GM12872 (cell line): ENCODE results near the gene FUBP1.

ENCODE experiments used
- TF ChIP-seq, protein P1 (sequence below): IDR thresholded peaks from 3 replicates; pipeline ENCODE4 v1.5.1; 2011; ENCODE audit warnings: low read depth, mild to moderate bottlenecking, low read length, moderate library complexity; ENCODE audit not compliant: insufficient read depth

The FUBP1 gene

GRCh38 chr1:77994117-77994705, 15.3 kb upstream of the FUBP1 start:
- TF ChIP-seq, protein P1, sequence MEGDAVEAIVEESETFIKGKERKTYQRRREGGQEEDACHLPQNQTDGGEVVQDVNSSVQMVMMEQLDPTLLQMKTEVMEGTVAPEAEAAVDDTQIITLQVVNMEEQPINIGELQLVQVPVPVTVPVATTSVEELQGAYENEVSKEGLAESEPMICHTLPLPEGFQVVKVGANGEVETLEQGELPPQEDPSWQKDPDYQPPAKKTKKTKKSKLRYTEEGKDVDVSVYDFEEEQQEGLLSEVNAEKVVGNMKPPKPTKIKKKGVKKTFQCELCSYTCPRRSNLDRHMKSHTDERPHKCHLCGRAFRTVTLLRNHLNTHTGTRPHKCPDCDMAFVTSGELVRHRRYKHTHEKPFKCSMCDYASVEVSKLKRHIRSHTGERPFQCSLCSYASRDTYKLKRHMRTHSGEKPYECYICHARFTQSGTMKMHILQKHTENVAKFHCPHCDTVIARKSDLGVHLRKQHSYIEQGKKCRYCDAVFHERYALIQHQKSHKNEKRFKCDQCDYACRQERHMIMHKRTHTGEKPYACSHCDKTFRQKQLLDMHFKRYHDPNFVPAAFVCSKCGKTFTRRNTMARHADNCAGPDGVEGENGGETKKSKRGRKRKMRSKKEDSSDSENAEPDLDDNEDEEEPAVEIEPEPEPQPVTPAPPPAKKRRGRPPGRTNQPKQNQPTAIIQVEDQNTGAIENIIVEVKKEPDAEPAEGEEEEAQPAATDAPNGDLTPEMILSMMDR, result no peak

- TF ChIP-seq, protein P1, result no peak
These were observed 12.8 kb upstream of the FUBP1 start for GRCh38 chr1:77991638-77992037.

DNA sequence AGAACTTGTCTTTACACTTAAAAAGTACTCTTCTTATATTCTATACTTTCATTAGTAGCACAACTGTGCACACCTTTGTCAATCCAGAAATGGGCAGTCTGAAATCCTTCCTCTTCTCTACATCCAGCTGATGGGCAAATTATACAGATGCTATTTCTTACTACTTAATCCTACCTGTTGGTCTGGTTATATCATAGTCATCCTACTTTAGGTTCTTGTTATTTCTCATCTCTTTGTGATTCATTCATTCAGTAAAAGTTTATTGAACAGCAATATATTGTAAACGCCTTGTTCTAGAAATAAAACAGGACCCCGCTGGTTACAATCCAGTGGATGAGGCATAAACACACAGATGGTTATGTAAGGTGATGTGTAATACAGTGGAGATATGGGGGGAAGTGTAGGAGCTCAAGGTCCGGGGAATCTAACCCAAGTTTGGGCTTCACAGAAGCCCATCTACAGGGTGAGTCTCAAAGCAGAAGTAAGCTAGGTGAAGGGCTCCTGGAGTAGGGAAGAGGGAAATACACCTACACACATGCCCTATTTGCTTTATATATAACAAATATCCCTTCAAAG, 11.8 kb upstream of the FUBP1 start:
- TF ChIP-seq, protein P1, result no peak

GRCh38 chr1:77989744-77990143, 10.9 kb upstream of the FUBP1 start:
- TF ChIP-seq, protein P1, result no peak

GRCh38 chr1:77987919-77988318, 9.0 kb upstream of the FUBP1 start:
- TF ChIP-seq, protein P1, result no peak

DNA sequence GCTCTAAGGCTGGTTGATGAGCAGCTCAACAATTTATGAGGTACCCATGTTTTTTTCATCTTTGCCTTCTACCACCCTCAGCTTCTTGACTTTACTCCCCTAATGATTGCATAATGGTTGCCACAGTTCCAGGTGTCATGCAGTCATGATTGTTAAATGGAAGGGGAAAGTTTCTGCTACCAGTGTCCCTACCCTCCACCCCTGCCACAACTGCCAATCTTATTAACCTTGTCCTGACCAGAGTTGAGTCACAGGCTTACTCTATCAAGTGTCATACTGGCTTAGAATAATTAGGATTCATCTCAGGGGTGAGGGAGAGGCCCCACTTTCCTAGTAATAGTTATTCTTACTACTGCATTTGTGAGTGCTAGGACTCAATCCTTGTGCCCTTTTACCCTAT, 7.9 kb upstream of the FUBP1 start:
- TF ChIP-seq, protein P1, result no peak

GRCh38 chr1:77984629-77985028, 5.8 kb upstream of the FUBP1 start:
- TF ChIP-seq, protein P1, result no peak
